Cardiac muscle cell (in vitro differentiated cells and primary cell): ENCODE results near the gene EPM2A. TPM values are rescaled to one million over a fixed set of nuclear protein-coding genes. Genes with fewer than 3 reads are reported as not detected.

Experiments
- DNase-seq, 2 donors: peaks; one replicate each; pipeline versions ENCODE4 v3.0.0 to v3.0.0-alpha.2; 2010 to 2017; ENCODE audit warnings: low read depth in 1 of 2, low spot score in 1 of 2
- H3K27ac ChIP-seq: fragments of 200-600 bp; sonication (generic); 2 replicates; pipeline ENCODE4 v1.5.1; 2016
- H3K27me3 ChIP-seq: fragments of 200-600 bp; sonication (generic); 2 replicates; pipeline ENCODE4 v1.6.0; 2016; ENCODE audit warnings: control low read depth
- H3K36me3 ChIP-seq: fragments of 200-600 bp; sonication (generic); 2 replicates; pipeline ENCODE4 v1.5.1; 2016; ENCODE audit warnings: control low read depth
- H3K4me1 ChIP-seq: fragments of 200-600 bp; sonication (generic); 2 replicates; pipeline ENCODE4 v1.8.1; 2017; ENCODE audit warnings: low read depth, mild to moderate bottlenecking, mixed run types
- H3K4me3 ChIP-seq: fragments of 200-600 bp; sonication (generic); 2 replicates; pipeline ENCODE4 v1.5.1; 2016; ENCODE audit warnings: mild to moderate bottlenecking
- H3K9me3 ChIP-seq: fragments of 200-600 bp; sonication (generic); 2 replicates; pipeline ENCODE4 v1.5.1; 2017; ENCODE audit warnings: low read depth, mild to moderate bottlenecking, control low read depth
- CTCF ChIP-seq: IDR thresholded peaks from 2 replicates; pipeline ENCODE4 v1.5.1; 2012; ENCODE audit warnings: low read depth, mild to moderate bottlenecking, low read length
- polyA plus RNA-seq: library from polyadenylated mRNA; unstranded; fragments of >200 nt; fragmentation: Nextera tagmentation; extraction: Ambion mirVana; gene quantifications from 2 replicates; pipeline ENCODE4 v1.2.1, GENCODE V29; 2016
- total RNA-seq: library from RNA; depleted of rRNA; stranded (reverse); fragments of >200 nt; gene quantifications from 2 replicates; pipeline ENCODE4 v1.2.3, GENCODE V29; 2016

Gene EPM2A
- total and polyA plus RNA-seq, 2 experiments from 2014 or later: 23.1 to 28.3 TPM

GRCh38 chr6:145670311-145670710 is 65.0 kb downstream of the EPM2A start:
- Histone ChIP-seq H3K27ac (no peak overlapping the region), H3K4me3 (no peak overlapping the region), H3K27me3 (no peaks in the 10 kb centered on the region), H3K4me1 (no peaks in the 10 kb centered on the region), H3K9me3 (no peaks in the 10 kb centered on the region), H3K36me3 (peaks cover 9% of the 10 kb centered on the region)
- DNase-seq: peak in 1 of 2 donors; percentile 61
- no peak for TF ChIP-seq CTCF

- peaks cover 9% of the 10 kb centered on the region for H3K36me3 ChIP-seq
- peak in 1 of 2 donors; percentile 67 for DNase-seq
- H3K9me3 ChIP-seq: no peaks in the 10 kb centered on the region
- H3K4me3 ChIP-seq: no peak overlapping the region
- H3K27ac ChIP-seq: no peak overlapping the region
- no peaks in the 10 kb centered on the region for H3K27me3 ChIP-seq
- no peak for TF ChIP-seq CTCF
- no peaks in the 10 kb centered on the region for H3K4me1 ChIP-seq
These were observed 65.7 kb downstream of the EPM2A start for GRCh38 chr6:145669627-145670034.

DNA sequence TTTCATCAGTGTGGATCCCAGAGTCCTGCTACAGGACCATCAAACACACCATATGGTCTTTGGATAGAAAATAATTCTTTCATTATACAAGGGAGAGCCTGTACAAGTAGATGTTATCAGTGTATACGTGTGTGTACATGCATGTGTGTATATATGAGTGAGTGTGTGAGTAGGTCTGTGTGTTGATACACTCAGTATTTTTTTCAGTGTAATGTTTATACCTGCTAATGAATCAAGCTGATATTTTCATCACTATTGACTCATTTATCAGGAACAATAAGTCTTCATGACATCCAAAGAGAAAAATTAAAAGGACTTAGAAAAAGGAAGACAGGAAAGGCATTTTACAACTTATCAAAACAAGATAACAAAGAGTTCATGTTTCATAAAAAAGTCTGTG is 66.5 kb downstream of the EPM2A start:
- TF ChIP-seq CTCF: no peak
- H3K27ac ChIP-seq: no peak overlapping the region
- H3K27me3 ChIP-seq: no peaks in the 10 kb centered on the region
- H3K36me3 ChIP-seq: peaks cover 9% of the 10 kb centered on the region
- DNase-seq: no peak
- no peak overlapping the region for H3K4me3 ChIP-seq
- no peaks in the 10 kb centered on the region for H3K4me1 ChIP-seq
- no peaks in the 10 kb centered on the region for H3K9me3 ChIP-seq

DNA sequence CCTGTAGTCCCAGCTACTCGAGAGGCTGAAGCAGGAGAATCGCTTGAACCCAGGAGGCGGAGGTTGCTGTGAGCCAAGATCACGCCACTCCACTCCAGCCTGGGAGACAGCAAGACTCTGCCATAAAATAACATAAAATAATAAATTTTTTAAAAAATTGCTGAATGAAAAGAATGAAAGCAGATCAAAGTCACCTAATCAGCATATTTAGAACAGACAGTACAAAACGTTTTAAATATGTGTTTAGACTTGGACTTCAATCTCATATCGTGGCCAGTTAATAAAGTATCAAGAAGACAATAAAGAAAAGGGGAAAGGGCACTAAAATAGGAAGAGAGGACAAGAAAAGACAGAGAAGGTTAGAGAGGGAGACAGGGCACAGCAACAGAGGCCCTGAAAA is 74.6 kb downstream of the EPM2A start:
- Histone ChIP-seq H3K9me3 (no peaks in the 10 kb centered on the region), H3K27me3 (no peaks in the 10 kb centered on the region), H3K4me3 (no peak overlapping the region), H3K27ac (no peak overlapping the region), H3K4me1 (no peaks in the 10 kb centered on the region), H3K36me3 (no peaks in the 10 kb centered on the region)
- TF ChIP-seq CTCF: no peak
- DNase-seq: no peak

DNA sequence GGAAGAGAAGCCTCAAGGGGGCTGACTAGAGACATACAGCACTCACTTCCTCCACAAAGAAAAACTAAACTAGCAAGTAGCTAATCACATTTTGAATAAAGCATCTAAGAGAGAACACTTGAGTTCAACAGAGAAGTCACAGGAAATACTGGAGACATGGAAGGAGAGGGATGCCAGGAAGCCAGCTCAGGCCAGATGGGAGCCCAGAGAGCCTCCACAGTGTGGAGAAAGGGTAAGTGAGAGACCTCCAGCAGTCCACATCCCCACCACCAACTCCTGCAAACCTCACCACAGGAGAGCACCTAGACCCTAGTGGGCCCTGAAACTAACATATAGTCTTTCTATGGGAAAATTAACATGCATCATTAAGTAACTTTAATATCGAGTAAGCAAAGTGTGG is 79.2 kb downstream of the EPM2A start:
- Histone ChIP-seq H3K4me1 (no peaks in the 10 kb centered on the region), H3K27me3 (no peaks in the 10 kb centered on the region), H3K4me3 (no peak overlapping the region), H3K9me3 (no peaks in the 10 kb centered on the region), H3K27ac (no peak overlapping the region), H3K36me3 (no peaks in the 10 kb centered on the region)
- peak; percentile 7 for TF ChIP-seq CTCF
- peak in 1 of 2 donors; percentile 19 for DNase-seq

- no peak overlapping the region for H3K4me3 ChIP-seq
- no peak for DNase-seq
- H3K9me3 ChIP-seq: no peaks in the 10 kb centered on the region
- no peak for TF ChIP-seq CTCF
- no peak overlapping the region for H3K27ac ChIP-seq
- no peaks in the 10 kb centered on the region for H3K4me1 ChIP-seq
- H3K27me3 ChIP-seq: no peaks in the 10 kb centered on the region
- H3K36me3 ChIP-seq: no peaks in the 10 kb centered on the region
These were observed 82.7 kb downstream of the EPM2A start for GRCh38 chr6:145652572-145652971.
